Measurements from ENCODE around the gene FAM83F.

DNA sequence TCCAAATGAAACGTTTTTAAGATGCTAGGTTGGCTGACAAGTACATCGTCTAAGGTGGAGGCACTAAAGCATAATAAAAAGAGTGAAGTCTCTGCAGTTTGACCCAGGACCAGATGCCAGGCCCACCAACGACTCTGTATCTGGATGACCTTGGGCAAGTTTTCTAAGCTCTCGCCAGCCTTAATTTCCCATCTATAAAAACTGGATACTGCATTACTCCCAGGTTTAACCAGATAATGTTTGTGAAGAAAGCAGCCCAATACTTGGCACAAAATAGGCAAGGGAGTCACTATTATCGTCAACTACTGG, 49.0 kb downstream of the FAM83F start:
- TF ChIP-seq SIN3A (IDR thresholded peaks at IDR 0.05; ENCODE audit: borderline replicate concordance, insufficient read depth, low read length): no peak
- TF ChIP-seq POLR2AphosphoS5 (IDR thresholded peaks at IDR 0.05; ENCODE audit: low read depth, low read length): no peak

Measured in PFSK-1 (cell line).